Hematopoietic multipotent progenitor cell treated with erythropoietin and hydrocortisone succinate and interleukin-3 and kit ligand, for 8 days (in vitro differentiated cells): ENCODE measurements around the gene HDAC11.

Experiments used
- DNase-seq: peaks from one replicate; pipeline ENCODE4 v3.0.0-alpha.2; 2015

Gene HDAC11

DNA sequence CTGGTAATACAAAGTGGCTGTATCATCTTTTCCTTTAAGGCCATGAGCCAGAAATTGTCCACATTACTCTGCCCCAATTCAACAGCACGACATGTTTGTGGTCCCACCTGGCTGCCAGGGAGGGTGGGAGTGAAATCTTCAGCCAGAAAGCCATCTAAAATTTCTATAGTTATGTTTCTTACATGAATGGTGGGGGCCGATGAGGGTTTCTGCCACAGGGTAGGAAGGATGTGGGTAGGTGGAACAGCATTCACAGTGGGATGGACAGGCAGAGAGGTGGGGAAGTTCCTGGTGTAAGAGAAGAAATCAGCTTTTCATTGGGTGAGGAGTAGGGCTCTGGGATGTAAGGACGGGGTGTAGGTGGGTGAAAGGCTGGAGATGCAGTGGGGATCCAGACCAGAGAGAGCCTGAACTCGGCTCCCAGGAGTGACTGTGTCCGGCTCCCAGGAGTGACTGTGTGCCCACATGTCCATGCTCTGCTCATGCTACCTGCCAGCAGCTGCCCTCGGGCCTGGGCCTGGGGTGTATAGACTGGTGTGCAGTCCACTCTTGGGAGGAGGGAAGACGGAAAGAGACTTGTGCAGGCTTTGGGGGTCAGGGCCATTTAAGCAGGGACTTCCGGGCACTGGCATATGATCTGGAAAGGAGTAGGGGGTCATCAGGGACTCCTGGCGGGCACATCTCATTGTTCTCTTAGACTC, 65.0 kb downstream of the HDAC11 start:
- no peak for DNase-seq

- no peak for DNase-seq
These were observed 65.9 kb downstream of the HDAC11 start for GRCh38 chr3:13545952-13546454.

DNA sequence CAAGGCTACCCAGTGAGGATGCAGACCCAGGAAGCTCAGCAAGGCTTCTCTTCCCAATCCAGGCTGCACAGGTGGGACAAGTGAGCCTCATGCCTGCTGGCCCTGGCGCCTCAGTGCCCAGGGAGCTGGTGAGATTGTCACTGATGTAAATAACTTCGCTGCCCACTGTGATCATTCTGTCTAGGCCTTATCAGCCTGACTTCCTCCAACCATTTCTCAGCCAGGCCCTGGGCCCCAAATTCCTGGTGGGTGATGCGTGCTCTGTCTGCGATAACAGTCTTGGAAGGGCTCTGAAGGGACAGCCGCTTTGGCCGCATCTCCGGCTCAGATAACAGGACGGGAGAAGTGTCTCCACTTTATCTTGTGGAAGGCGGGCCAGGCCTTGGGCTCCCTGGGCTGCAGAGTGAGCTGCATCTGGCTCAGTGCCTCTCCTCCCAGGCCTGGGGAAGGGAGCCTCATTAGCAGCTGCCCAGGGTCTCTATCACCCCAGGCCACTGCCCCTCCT, 66.6 kb downstream of the HDAC11 start:
- DNase-seq: peak; percentile 93

- no peak for DNase-seq
These were observed 67.7 kb downstream of the HDAC11 start for GRCh38 chr3:13547591-13548371.

DNA sequence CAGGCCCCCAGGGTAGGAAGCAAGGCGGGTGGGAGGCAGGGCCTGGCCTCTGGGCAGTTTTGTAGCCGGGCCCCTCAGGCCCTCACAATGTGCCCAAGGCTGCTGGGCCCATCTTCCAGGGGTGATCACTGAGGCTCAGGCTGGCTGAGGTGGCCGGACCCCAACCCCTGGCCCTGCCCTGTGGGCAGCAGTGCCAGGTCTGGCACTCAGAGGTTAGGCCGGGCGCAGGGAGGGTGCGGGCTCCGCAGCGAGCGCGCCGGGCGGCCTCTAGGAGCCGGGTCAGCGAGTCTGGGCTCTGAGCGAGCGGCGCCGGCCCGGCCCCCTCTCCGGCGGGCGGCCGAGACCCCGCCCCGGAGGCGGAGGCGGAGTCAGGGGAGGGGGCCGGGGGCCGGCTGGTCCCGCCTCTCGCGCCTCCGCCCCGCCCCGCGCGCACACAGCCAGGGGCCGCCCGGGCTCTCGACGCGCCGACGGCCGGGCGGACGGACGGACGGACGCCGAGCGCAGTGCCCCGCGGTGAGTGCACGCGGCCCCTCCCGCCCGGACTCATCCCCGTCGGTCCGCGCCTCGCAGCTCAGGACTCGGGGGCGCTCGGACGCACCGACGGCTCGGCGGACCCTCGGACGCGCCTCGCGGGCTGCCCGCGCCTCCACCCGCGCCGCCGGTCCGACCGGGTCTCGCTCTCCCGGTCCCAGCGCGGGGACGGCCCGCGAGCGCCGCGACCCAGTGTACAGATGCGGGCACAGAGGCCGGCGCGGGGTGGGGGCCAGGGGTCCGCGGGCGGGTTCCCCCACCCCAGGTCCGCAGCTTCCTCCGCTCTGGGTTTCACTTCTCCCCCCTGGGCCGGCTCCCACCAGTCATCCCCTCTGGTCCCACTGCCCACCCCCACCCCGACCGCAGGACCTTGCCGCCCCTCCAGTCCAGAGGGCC, 68.9 kb downstream of the HDAC11 start, which contains the start of gene FBLN2:
Gene FBLN2, plus strand, starts transcription at position 430 of the 927 bp plus-strand sequence. CDS start 21,231 bp downstream, outside the sequence.
- no peak for DNase-seq

DNA sequence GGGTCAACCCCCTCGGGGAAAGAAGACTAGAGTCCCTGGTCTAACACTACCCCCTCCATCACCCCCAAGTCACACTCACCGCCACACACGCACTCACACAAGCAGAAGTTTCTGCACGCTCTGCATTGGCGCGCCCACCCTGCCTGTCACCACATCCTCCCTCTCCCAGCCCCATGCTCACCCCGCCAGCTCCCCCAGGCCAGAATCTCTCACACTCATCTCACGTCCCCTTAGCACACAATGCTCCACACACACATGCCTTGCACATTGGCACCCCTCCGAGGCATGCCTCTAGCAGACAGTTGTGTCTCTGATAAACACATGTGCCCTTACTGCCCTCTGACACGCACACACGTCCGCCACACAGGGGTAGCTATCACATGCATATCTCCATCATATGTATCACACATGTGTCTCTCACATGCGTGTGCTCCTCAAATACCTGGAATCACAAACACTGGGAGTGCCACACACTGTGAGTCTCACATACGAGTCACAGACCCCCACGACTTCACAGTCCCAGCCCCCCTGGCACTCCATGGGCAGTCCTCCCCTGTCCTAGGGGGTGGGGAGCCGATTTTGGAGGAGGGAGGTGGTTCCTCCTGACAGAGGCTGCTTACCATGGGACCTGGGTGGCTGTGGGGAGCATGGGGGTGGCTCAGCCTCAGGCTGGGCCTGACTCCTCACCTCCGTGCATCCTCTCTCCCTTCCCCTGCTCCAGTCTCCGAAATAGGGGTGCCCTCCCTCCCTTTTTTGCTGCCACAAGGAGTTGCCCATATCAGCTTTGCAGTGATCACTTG, 69.7 kb downstream of the HDAC11 start:
- DNase-seq: peak; percentile 23

GRCh38 chr3:13550423-13550690, 70.3 kb downstream of the HDAC11 start:
- DNase-seq: peak; percentile 13

DNA sequence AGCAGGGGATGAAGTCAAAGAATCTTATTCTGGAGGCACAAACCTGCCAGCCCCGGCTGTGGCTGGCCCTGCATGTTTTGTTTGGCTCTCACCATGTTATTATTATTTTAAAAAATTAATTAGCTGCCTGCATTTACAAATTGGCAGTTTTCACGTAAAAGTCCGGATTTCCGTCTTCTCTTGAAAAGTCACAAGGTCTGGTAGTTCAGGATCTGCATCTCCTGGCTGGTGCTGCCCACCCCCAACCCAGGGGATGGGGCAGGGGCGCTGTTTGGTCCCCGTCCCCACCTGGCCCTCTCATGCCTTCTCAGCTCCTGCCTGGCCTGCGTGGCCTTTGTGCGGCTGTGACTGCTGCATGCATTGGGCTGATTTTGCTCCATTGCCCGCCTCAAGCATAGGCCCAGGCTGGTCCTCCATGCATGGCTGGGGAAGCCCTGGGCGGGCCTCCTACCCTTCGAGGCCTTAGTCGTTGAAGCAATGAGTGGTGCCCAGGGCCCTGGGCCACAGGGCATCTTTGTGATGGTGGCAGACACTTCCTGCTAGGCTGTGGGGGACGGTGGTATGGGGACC, 70.8 kb downstream of the HDAC11 start:
- no peak for DNase-seq

DNA sequence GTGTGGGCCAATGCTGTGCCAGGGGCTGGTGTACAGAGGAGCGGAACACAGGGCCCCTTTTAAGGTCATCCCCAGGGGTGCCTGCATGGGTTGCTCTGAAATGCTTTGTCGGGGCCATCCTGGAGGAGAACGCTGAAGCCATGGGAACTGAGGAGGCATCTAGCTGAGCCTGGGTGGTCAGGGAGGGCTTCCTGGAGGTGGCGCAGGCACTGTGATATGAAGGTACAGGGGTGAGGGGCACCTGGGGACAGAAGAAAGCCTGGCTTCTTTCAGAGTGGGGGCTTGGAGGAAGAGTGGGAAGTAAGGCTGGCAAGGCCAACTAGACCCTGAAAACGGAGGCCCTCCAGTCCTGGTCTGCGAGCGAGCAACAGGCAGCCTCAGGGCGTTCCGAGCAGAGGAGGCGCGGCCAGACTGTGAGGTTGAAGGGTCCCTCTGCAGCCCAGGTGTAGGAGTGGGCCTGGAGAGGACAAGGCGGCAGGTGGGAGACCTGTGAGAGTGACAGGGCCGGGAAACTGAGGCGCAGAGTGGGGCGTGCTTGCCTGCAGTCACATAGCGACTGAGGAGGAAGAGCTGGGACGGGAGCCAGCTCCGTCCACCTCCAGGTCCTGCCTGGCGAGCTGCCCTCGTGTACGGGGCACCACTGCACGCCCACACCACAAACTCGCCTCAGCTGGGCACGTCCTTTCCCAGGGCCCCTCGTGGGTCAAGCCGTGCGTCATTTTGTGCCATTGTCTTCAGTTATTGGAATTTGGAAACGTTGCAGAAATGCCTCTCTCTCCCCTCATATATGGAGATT, 72.9 kb downstream of the HDAC11 start:
- DNase-seq: no peak

- DNase-seq: no peak
These were observed 73.6 kb downstream of the HDAC11 start for GRCh38 chr3:13553686-13554085.

DNA sequence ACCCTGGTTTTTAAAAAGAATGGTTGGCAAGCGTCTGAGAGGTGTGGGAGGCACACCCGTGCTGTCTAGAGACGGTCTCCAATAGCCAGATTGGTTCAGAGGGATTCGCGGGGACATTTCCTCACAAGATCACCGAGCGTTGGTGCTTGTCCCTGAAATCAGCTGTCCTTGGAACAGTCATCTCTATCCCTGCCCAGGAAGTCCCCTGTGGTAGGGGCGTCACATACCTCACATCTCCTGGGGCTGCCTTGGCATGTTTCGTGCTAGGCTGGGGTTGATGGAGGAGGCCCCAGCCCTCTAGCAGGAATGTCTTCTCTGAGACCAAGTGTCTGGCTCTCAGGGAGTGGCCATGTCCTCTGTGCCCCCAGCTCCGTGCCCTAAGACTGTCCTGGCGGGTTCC, 75.6 kb downstream of the HDAC11 start:
- DNase-seq: no peak
